GM21576 (cell line): ENCODE results near the gene TMEM82.

Experiments used
- ATAC-seq: cut with Tn5 transposase; IDR thresholded peaks from one replicate; pipeline ENCODE4 v1.9.1; 2021; ENCODE audit warnings: mild to moderate bottlenecking, moderate library complexity; ENCODE audit not compliant: unreplicated experiment

Gene TMEM82

GRCh38 chr1:15775706-15776105 lies 33.4 kb downstream of the TMEM82 start:
- no peak for ATAC-seq

GRCh38 chr1:15777909-15778707 lies 35.8 kb downstream of the TMEM82 start:
- ATAC-seq = no peak

- no peak for ATAC-seq
Measured at GRCh38 chr1:15785683-15786082, 43.4 kb downstream of the TMEM82 start.

GRCh38 chr1:15786581-15786980 lies 44.3 kb downstream of the TMEM82 start:
- no peak for ATAC-seq

GRCh38 chr1:15788624-15789301 lies 46.5 kb downstream of the TMEM82 start:
- no peak for ATAC-seq

GRCh38 chr1:15796086-15796462 lies 53.8 kb downstream of the TMEM82 start:
- no peak for ATAC-seq
